SU-DHL-6 (cell line): ENCODE measurements around the gene SLC12A1.

ENCODE experiments used
- CTCF ChIP-seq: fragments of 200-600 bp; sonication (generic); IDR thresholded peaks from one replicate; pipeline ENCODE4 v1.5.1; 2017; ENCODE audit warnings: antibody characterized with exemption, mild to moderate bottlenecking, low read length, moderate library complexity; ENCODE audit not compliant: insufficient read depth, poor library complexity, severe bottlenecking
- EZH2phosphoT487 ChIP-seq: fragments of 200-600 bp; sonication (generic), shearing (Covaris generic); conservative IDR thresholded peaks from 2 replicates; pipeline ENCODE4 v1.6.1; 2018; ENCODE audit warnings: mild to moderate bottlenecking, antibody characterized with exemption, low read length, moderate library complexity, mixed read lengths

GRCh38 chr15:48315041-48315440 is 108.9 kb downstream of the SLC12A1 start:
- TF ChIP-seq CTCF (no peak), EZH2phosphoT487 (no peak)
